ENCODE data around the gene COASY.

The COASY gene

GRCh38 chr17:42522263-42522790, 39.6 kb upstream of the COASY start:
- TF ChIP-seq, protein P1, sequence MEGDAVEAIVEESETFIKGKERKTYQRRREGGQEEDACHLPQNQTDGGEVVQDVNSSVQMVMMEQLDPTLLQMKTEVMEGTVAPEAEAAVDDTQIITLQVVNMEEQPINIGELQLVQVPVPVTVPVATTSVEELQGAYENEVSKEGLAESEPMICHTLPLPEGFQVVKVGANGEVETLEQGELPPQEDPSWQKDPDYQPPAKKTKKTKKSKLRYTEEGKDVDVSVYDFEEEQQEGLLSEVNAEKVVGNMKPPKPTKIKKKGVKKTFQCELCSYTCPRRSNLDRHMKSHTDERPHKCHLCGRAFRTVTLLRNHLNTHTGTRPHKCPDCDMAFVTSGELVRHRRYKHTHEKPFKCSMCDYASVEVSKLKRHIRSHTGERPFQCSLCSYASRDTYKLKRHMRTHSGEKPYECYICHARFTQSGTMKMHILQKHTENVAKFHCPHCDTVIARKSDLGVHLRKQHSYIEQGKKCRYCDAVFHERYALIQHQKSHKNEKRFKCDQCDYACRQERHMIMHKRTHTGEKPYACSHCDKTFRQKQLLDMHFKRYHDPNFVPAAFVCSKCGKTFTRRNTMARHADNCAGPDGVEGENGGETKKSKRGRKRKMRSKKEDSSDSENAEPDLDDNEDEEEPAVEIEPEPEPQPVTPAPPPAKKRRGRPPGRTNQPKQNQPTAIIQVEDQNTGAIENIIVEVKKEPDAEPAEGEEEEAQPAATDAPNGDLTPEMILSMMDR (IDR thresholded peaks at IDR 0.05; ENCODE audit: insufficient read depth, low read depth, low read length, missing control alignments), result no peak
- DNase-seq (ENCODE audit: low read depth), result no peak
- H3K4me3 ChIP-seq (ENCODE audit: low read depth, low read length), result no peak overlapping the region

DNA sequence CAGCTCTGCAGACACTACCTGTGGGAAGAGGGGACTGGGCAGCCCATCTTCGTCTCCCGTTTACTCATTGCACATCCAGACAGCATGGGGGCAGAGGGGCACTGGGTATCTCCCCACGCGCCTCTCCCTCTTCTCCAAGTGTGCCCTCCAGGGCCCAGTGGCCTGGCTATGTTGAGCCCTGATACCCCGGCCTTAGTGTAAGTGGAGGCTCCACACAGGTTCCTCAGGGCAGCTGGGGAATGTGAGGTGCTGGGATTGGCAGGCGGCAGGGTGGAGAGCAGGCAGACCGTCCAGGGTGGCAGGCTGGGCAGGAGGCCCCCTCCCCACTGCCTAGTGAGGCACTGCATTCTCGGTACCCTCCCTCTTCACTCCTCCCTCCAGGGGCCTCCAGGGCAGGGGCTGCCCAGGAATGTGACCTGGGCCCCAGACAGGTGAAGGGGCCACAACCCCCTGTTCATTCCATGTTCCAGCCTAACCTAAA, 39.1 kb upstream of the COASY start:
- H3K4me3 ChIP-seq (ENCODE audit: low read depth, low read length), result no peak overlapping the region
- no peak for DNase-seq (ENCODE audit: low read depth)
- TF ChIP-seq, protein P1 (IDR thresholded peaks at IDR 0.05; ENCODE audit: insufficient read depth, low read depth, low read length, missing control alignments), result no peak

DNA sequence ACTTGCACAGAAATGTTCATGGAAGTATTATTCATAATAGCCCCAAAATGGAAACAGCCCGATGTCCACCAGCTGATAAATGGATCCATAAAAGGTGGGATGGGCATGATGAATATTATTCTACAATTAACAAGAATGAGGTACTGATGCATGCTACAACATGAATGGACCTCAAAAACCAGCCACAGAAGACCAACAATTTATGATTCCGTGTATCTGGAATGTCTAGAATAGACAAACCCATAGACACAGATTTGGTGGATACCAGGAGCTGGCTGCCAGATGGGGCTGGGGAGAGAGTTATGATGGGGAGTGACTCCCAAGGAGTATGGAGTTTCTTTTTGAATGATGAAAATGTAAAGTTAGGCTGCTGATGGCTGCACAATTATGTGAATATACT, 36.7 kb upstream of the COASY start:
- TF ChIP-seq, protein P1 (IDR thresholded peaks at IDR 0.05; ENCODE audit: insufficient read depth, low read depth, low read length, missing control alignments), result no peak
- DNase-seq (ENCODE audit: low read depth), result no peak
- no peak overlapping the region for H3K4me3 ChIP-seq (ENCODE audit: low read depth, low read length)

DNA sequence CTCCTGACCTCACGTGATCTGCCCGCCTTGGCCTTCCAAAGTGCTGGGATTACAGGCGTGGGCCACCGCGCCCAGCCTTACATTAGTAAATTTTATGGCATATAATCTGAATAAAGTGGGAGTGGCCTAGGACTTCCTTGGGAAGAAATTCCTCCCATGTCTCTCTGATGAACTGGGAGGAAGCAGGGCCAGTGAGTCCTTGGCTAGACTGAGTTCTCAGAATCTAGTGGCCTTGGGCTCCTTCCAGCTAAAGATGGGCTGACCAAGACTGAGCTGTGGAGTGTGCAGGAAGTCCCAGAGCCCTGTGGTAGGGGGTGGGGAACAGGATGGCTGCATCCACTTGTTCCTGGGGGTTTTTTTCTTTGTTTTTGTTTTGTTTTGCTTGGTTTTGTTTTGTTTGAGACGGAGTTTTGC, 35.9 kb upstream of the COASY start:
- TF ChIP-seq, protein P1 (IDR thresholded peaks at IDR 0.05; ENCODE audit: insufficient read depth, low read depth, low read length, missing control alignments), result no peak
- H3K4me3 ChIP-seq (ENCODE audit: low read depth, low read length), result no peak overlapping the region
- no peak for DNase-seq (ENCODE audit: low read depth)

DNA sequence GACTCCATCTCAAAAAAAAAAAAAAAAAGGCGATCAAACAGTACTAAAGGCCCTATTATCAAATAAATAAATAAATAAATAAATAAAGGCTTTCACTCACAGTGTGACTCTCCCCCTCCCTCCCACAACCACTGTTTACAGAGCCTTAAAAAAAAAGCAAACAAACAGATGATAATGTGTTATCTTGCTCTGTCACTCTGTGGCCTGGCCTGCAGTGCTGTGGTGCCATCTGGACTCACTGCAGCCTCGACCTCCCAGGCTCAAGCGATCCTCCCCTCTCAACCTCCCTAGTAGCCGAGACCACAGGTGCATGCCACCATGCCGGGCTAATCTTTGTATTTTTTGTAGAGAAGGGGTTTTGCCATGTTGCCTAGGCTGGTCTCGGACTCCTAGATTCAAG, 34.0 kb upstream of the COASY start:
- no peak for DNase-seq (ENCODE audit: low read depth)
- TF ChIP-seq, protein P1 (IDR thresholded peaks at IDR 0.05; ENCODE audit: insufficient read depth, low read depth, low read length, missing control alignments), result no peak

DNA sequence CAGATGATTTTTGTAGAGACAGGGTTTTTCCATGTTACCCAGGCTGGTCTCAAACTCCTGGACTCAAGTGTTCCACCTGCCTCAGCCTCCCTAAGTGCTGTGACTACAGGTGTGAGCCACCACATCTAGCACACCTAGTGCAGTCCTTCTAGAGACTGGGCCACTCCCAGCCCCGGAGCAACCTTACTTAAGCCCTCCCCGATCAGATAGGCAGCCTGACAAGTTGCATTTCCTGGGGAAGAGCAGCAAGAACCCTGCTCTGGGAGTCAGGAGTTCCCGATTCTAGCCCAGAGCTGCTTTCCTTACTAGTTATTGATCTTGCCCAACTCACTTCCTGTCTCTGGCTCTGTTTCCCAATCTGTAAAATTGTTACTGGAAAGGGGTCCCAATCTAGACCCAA, 32.9 kb upstream of the COASY start:
- H3K4me3 ChIP-seq (ENCODE audit: low read depth, low read length), result no peak overlapping the region
- TF ChIP-seq, protein P1 (IDR thresholded peaks at IDR 0.05; ENCODE audit: insufficient read depth, low read depth, low read length, missing control alignments), result no peak
- DNase-seq (ENCODE audit: low read depth), result no peak

More for the DNA sequence above, 34.0 kb upstream of the COASY start:
- H3K4me3 ChIP-seq (ENCODE audit: low read depth, low read length), result no peak overlapping the region

GRCh38 chr17:42530952-42531454, 30.9 kb upstream of the COASY start:
- no peak overlapping the region for H3K4me3 ChIP-seq (ENCODE audit: low read depth, low read length)
- TF ChIP-seq, protein P1 (IDR thresholded peaks at IDR 0.05; ENCODE audit: insufficient read depth, low read depth, low read length, missing control alignments), result no peak
- DNase-seq (ENCODE audit: low read depth), result no peak

Measured in GM12865 (cell line).